GM19372 (cell line): ENCODE results near the gene NOS1AP.
"Not testable (repeated sequence)": the region's sequence is repeated elsewhere in the genome, so short reads cannot be mapped to it uniquely, and the experiment has no call there.

Source experiments
- ATAC-seq: cut with Tn5 transposase; IDR thresholded peaks from one replicate; pipeline ENCODE4 v1.9.1; 2021; ENCODE audit warnings: mild to moderate bottlenecking, low read depth, moderate library complexity; ENCODE audit not compliant: unreplicated experiment

Gene NOS1AP

GRCh38 chr1:162159515-162159914 lies 90.0 kb downstream of the NOS1AP start:
- ATAC-seq: no peak

- ATAC-seq: no peak
These were observed 92.5 kb downstream of the NOS1AP start for GRCh38 chr1:162161916-162162550.

- ATAC-seq: no peak
These were observed 96.0 kb downstream of the NOS1AP start for GRCh38 chr1:162165528-162165927.

GRCh38 chr1:162166917-162167615 lies 97.6 kb downstream of the NOS1AP start:
- ATAC-seq: no peak

- no peak for ATAC-seq
These were observed 98.8 kb downstream of the NOS1AP start for GRCh38 chr1:162168261-162168660.

GRCh38 chr1:162169031-162169790 lies 99.7 kb downstream of the NOS1AP start:
- ATAC-seq: no peak

- ATAC-seq: no peak
These were observed 101.6 kb downstream of the NOS1AP start for GRCh38 chr1:162171111-162171510.

- no peak for ATAC-seq
These were observed 103.0 kb downstream of the NOS1AP start for GRCh38 chr1:162172311-162173102.

- ATAC-seq: not testable (repeated sequence)
These were observed 104.1 kb downstream of the NOS1AP start for GRCh38 chr1:162173607-162174006.

- ATAC-seq: not testable (repeated sequence)
These were observed 104.5 kb downstream of the NOS1AP start for GRCh38 chr1:162174027-162174426.

- ATAC-seq: no peak
These were observed 106.0 kb downstream of the NOS1AP start for GRCh38 chr1:162175379-162176081.

GRCh38 chr1:162177126-162177525 lies 107.6 kb downstream of the NOS1AP start:
- ATAC-seq: no peak

GRCh38 chr1:162178432-162178831 lies 108.9 kb downstream of the NOS1AP start:
- no peak for ATAC-seq

GRCh38 chr1:162179121-162179520 lies 109.6 kb downstream of the NOS1AP start:
- no peak for ATAC-seq

GRCh38 chr1:162180813-162181212 lies 111.3 kb downstream of the NOS1AP start:
- no peak for ATAC-seq

- ATAC-seq: no peak
These were observed 112.6 kb downstream of the NOS1AP start for GRCh38 chr1:162182090-162182489.

- ATAC-seq: no peak
These were observed 116.0 kb downstream of the NOS1AP start for GRCh38 chr1:162185314-162186025.

- no peak for ATAC-seq
These were observed 116.5 kb downstream of the NOS1AP start for GRCh38 chr1:162186026-162186374.

- ATAC-seq: no peak
These were observed 116.9 kb downstream of the NOS1AP start for GRCh38 chr1:162186406-162186805.
